OCI-LY7 (cell line): Measurements from ENCODE around the gene GNAI2. TPM values are rescaled to one million over a fixed set of nuclear protein-coding genes. Genes with fewer than 3 reads are reported as not detected.

Source experiments
- BruUV-seq: library from RNA; stranded (reverse); fragments of 400-500 nt; replicated peaks from 2 replicates; lab custom pipeline; 2021; lab: Mats Ljungman, UMichigan
- CTCF ChIA-PET: fragments of 300-600 bp; sonication (Branson Sonifier 250); formaldehyde crosslinking; loops from one replicate; lab custom pipeline; 2022; ENCODE audit warnings: antibody characterized with exemption; ENCODE audit not compliant: unreplicated experiment; lab: Charles Lee
- POLR2A ChIA-PET: fragments of 300-600 bp; sonication (Branson Sonifier 250); formaldehyde crosslinking; loops from one replicate; lab custom pipeline; 2022; ENCODE audit warnings: antibody characterized with exemption; lab: Charles Lee
- DNase-seq: peaks from one replicate; pipeline ENCODE4 v3.0.0-alpha.2; 2015; ENCODE audit warnings: low spot score
- H2AFZ ChIP-seq: fragments of 200-600 bp; sonication (generic), shearing (Covaris generic); 2 replicates; pipeline ENCODE4 v1.6.1; 2014; ENCODE audit warnings: mild to moderate bottlenecking, antibody characterized with exemption, low read length, moderate library complexity
- H3K27ac ChIP-seq: fragments of 200-600 bp; sonication (generic); 2 replicates; pipeline ENCODE4 v1.5.1; 2014; ENCODE audit warnings: mixed run types, low read depth, mild to moderate bottlenecking, moderate library complexity, low read length, inconsistent platforms; ENCODE audit not compliant: poor library complexity, severe bottlenecking
- H3K36me3 ChIP-seq: fragments of 200-600 bp; sonication (generic); 2 replicates; pipeline ENCODE4 v1.6.1; 2014; ENCODE audit warnings: mild to moderate bottlenecking, antibody characterized with exemption, low read length, moderate library complexity, mixed read lengths; ENCODE audit not compliant: insufficient read depth
- H3K4me1 ChIP-seq: fragments of 200-600 bp; sonication (generic); 2 replicates; pipeline ENCODE4 v1.5.1; 2014; ENCODE audit warnings: mild to moderate bottlenecking, low read length; ENCODE audit not compliant: insufficient read depth, poor library complexity, severe bottlenecking
- H3K4me2 ChIP-seq: fragments of 200-600 bp; sonication (generic); 2 replicates; pipeline ENCODE4 v1.6.1; 2014; ENCODE audit warnings: mild to moderate bottlenecking, low read length
- H3K4me3 ChIP-seq: fragments of 200-600 bp; sonication (generic); 2 replicates; pipeline ENCODE4 v1.5.1; 2014; ENCODE audit warnings: mild to moderate bottlenecking, low read depth, low read length; ENCODE audit not compliant: poor library complexity, severe bottlenecking
- H3K79me2 ChIP-seq: fragments of 200-600 bp; sonication (generic); 2 replicates; pipeline ENCODE4 v1.6.1; 2016; ENCODE audit warnings: low read depth, mild to moderate bottlenecking, low read length, moderate library complexity, mixed read lengths; ENCODE audit not compliant: insufficient read depth
- H3K9me2 ChIP-seq: fragments of 200-600 bp; sonication (generic); 2 replicates; pipeline ENCODE4 v1.6.1; 2016; ENCODE audit warnings: mild to moderate bottlenecking, low read length, mixed read lengths; ENCODE audit not compliant: insufficient read depth
- H3K9me3 ChIP-seq: fragments of 200-600 bp; sonication (generic); 2 replicates; pipeline ENCODE4 v1.6.1; 2014; ENCODE audit warnings: mild to moderate bottlenecking, mixed run types, low read length, mixed read lengths
- H4K20me1 ChIP-seq: fragments of 200-600 bp; sonication (generic); 2 replicates; pipeline ENCODE4 v1.6.1; 2014; ENCODE audit warnings: mild to moderate bottlenecking, antibody characterized with exemption, low read length, moderate library complexity, mixed read lengths; ENCODE audit not compliant: insufficient read depth
- EZH2phosphoT487 ChIP-seq: fragments of 200-600 bp; sonication (generic); IDR thresholded peaks from 2 replicates; pipeline ENCODE4 v1.6.1; 2018; ENCODE audit warnings: low read depth, borderline replicate concordance, mild to moderate bottlenecking, mixed run types, antibody characterized with exemption, low read length, moderate library complexity, mixed read lengths
- intact Hi-C: fragments of 100-400 bp; cut with micrococcal nuclease; formaldehyde crosslinking; loops from one replicate; pipeline ENCODE4 v1.10.0; 2022; ENCODE audit not compliant: unreplicated experiment
- total RNA-seq, 2 experiments: library from RNA; depleted of rRNA in 1 of 2; stranded (reverse); fragments of >200 nt in 1 of 2; shearing (Covaris generic) in 1 of 2; gene quantifications; 2 replicates each; pipeline ENCODE4 v1.2.3, GENCODE V29; 2014 to 2022
- TF ChIP-seq, protein P1 (sequence below): fragments of 200-600 bp; sonication (generic); conservative IDR thresholded peaks from 2 replicates; pipeline ENCODE4 v1.5.1; 2014; ENCODE audit warnings: mild to moderate bottlenecking, antibody characterized with exemption, low read length, moderate library complexity, mixed read lengths

Gene GNAI2
- total RNA-seq, 2 experiments from 2014 or later: 190 to 256 TPM

DNA sequence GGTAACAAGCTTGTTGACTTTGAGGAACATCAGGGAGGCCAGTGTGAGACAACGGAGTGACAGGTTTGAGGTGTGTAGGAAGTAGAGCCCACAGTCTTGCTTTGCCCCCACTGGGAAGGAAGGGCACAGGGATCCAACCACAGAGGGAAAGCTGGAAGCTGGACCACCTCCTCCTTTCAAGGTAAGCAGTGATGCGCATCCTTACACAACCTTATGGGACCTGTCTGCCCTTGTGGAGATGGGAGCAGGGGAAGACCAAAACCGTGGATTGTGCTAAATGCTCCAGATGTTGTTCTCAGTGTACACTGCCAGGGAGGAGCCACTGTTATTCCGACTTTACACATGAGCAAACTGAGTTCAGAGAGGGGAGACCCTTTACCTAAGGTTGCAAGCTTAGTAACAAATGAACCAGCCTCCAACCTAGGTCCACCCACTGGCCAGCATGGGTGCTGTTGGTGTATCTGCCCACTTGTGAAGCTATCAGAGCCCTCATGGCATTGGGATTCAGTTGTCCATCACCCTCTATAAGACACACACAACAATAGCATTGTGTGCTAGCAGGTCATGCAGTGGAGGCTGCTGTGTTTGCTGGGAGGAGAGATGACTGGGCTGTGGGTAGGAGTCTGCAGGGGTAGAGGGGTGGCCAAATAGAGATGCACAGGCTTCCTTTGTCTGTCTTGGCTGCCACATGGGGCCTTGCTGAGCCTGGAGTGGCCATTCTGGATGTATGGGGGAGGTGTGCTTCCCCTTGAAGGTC, 42.3 kb downstream of the GNAI2 start:
- H3K27ac ChIP-seq: no peak overlapping the region
- intact Hi-C loops: no loop called here
- no TSS peak for BruUV-seq
- CTCF ChIA-PET: no interaction called here
- TF ChIP-seq EZH2phosphoT487: no peak
- TF ChIP-seq, protein P1, sequence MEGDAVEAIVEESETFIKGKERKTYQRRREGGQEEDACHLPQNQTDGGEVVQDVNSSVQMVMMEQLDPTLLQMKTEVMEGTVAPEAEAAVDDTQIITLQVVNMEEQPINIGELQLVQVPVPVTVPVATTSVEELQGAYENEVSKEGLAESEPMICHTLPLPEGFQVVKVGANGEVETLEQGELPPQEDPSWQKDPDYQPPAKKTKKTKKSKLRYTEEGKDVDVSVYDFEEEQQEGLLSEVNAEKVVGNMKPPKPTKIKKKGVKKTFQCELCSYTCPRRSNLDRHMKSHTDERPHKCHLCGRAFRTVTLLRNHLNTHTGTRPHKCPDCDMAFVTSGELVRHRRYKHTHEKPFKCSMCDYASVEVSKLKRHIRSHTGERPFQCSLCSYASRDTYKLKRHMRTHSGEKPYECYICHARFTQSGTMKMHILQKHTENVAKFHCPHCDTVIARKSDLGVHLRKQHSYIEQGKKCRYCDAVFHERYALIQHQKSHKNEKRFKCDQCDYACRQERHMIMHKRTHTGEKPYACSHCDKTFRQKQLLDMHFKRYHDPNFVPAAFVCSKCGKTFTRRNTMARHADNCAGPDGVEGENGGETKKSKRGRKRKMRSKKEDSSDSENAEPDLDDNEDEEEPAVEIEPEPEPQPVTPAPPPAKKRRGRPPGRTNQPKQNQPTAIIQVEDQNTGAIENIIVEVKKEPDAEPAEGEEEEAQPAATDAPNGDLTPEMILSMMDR: no peak
- H3K9me3 ChIP-seq: no peaks in the 10 kb centered on the region
- H3K36me3 ChIP-seq: no peaks in the 10 kb centered on the region
- no peak for DNase-seq
- no peak overlapping the region for H3K4me3 ChIP-seq
- H3K9me2 ChIP-seq: no peaks in the 10 kb centered on the region
- peaks cover 1% of the 10 kb centered on the region for H3K4me1 ChIP-seq
- POLR2A ChIA-PET: interaction anchor here (0.9 to 1.2 kb wide), 2 partner anchors 13 to 17 kb away, joined by 3 to 5 read pairs; no protein-coding TSS in a partner anchor
- no peak overlapping the region for H3K4me2 ChIP-seq
- H3K79me2 ChIP-seq: no peaks in the 10 kb centered on the region
- H2AFZ ChIP-seq: no peak overlapping the region
- no peaks in the 10 kb centered on the region for H4K20me1 ChIP-seq

DNA sequence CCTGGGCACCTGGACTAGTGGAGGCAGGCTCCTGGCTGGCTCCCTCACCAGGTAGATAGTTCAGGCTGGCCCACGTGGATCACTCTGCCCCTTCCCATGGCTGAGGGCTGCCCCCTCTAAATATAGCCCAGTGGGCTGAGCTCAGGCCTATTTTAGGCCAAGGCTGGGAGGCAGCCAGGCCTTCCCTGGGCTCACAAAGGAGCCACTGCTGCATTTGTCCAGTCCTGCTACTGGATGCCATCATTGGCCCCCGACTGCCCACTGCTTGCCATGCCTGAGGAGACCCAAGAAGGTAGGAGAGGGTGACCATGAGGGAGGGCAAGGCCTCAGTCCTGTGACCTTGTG, 42.8 kb downstream of the GNAI2 start, which contains the start of gene LSMEM2:
LSMEM2 (plus strand) TSS at position 208 of the 345 bp plus-strand sequence; CDS start at position 235, 27 bp downstream.
- no peak within 1 kb of the TSS for H3K4me2 ChIP-seq
- no peaks in the 10 kb centered on the region for H4K20me1 ChIP-seq
- DNase-seq: no peak
- H3K27ac ChIP-seq: no peak within 1 kb of the TSS
- no peak within 1 kb of the TSS for H2AFZ ChIP-seq
- no peaks in the 10 kb centered on the region for H3K36me3 ChIP-seq
- no peaks in the 10 kb centered on the region for H3K9me2 ChIP-seq
- intact Hi-C loops: no loop called here
- ChIA-PET CTCF (no interaction called here), POLR2A (interaction anchor here (0.9 to 1.2 kb wide), 2 partner anchors 14 to 18 kb away, joined by 3 to 5 read pairs; no protein-coding TSS in a partner anchor)
- no peaks in the 10 kb centered on the region for H3K79me2 ChIP-seq
- H3K4me1 ChIP-seq: no peaks in the 10 kb centered on the region
- no peak within 1 kb of the TSS for H3K4me3 ChIP-seq
- no peaks in the 10 kb centered on the region for H3K9me3 ChIP-seq
- TF ChIP-seq, protein P1: no peak
- TF ChIP-seq EZH2phosphoT487: no peak
- BruUV-seq: no TSS peak
